Lung (tissue), 13 donors: ENCODE data around the gene SPINK13. TPM values are rescaled to one million over a fixed set of nuclear protein-coding genes. Genes with fewer than 3 reads are reported as not detected.

ENCODE experiments used
- ATAC-seq: fragments of 200-7000 bp; cut with Tn5 transposase; one replicate; pipeline ENCODE4 v1.9.1; 2020; ENCODE audit warnings: moderate number of reproducible peaks; ENCODE audit not compliant: insufficient read depth, low FRiP score
- DNase-seq, 3 donors: peaks; one replicate each; pipeline ENCODE4 v3.0.0-alpha.2; 2013 to 2017
- H3K27ac ChIP-seq, 2 donors: one replicate each; pipeline ENCODE4 v1.5.1; 2013; ENCODE audit warnings: mild to moderate bottlenecking in 2 of 2, moderate library complexity in 2 of 2, control low read depth in 1 of 2, inconsistent platforms in 1 of 2, low read depth in 1 of 2, low read length in 1 of 2
- H3K27me3 ChIP-seq, 3 donors: one replicate each; pipeline ENCODE4 v1.5.1; 2013; ENCODE audit warnings: low read length in 2 of 3; ENCODE audit not compliant: control insufficient read depth in 3 of 3, insufficient read depth in 3 of 3
- H3K36me3 ChIP-seq, 4 donors: one replicate each; pipeline ENCODE4 v1.5.1; 2013; ENCODE audit warnings: low read length in 4 of 4, mild to moderate bottlenecking in 1 of 4, moderate library complexity in 1 of 4; ENCODE audit not compliant: control insufficient read depth in 4 of 4, insufficient read depth in 4 of 4
- H3K4me1 ChIP-seq, 5 donors: one replicate each; pipeline ENCODE4 v1.5.1; 2013; ENCODE audit warnings: low read length in 5 of 5, mild to moderate bottlenecking in 2 of 5, moderate library complexity in 1 of 5; ENCODE audit not compliant: control insufficient read depth in 5 of 5, insufficient read depth in 5 of 5
- H3K4me3 ChIP-seq: one replicate; pipeline ENCODE4 v1.5.1; 2013; ENCODE audit warnings: mild to moderate bottlenecking, control low read depth, moderate library complexity
- H3K9ac ChIP-seq, 2 donors: one replicate each; pipeline ENCODE4 v1.5.1; 2013; ENCODE audit warnings: low read length in 2 of 2, control low read depth in 1 of 2; ENCODE audit not compliant: insufficient read depth in 1 of 2
- H3K9me3 ChIP-seq, 4 donors: one replicate each; pipeline ENCODE4 v1.5.1; 2013; ENCODE audit warnings: low read length in 3 of 4, mild to moderate bottlenecking in 1 of 4, moderate library complexity in 1 of 4; ENCODE audit not compliant: control insufficient read depth in 4 of 4, insufficient read depth in 3 of 4
- CTCF ChIP-seq: IDR thresholded peaks from 2 replicates; pipeline ENCODE4 v1.5.1; 2012; ENCODE audit warnings: mild to moderate bottlenecking; ENCODE audit errors: control extremely low read depth, extremely low read depth
- WGBS, 2 donors: extraction: QIAGEN DNeasy Blood & Tissue Kit; methylation state at CpG; one replicate each; pipeline ENCODE4 v1.1.7; 2013; 5-methylcytosine and 5-hydroxymethylcytosine counted together
- polyA plus RNA-seq, 2 donors: library from polyadenylated mRNA; stranded (reverse); fragments of 200-250 nt; gene quantifications; one replicate each; pipeline ENCODE4 v1.2.1, GENCODE V29; 2013
- small RNA-seq: library from RNA; depleted of rRNA; stranded (forward); fragments of <200 nt; gene quantifications from one replicate; pipeline ENCODE3, GENCODE V24; 2014; ENCODE audit warnings: low replicate concordance
- total RNA-seq, 2 donors: library from RNA; depleted of rRNA in 1 of 2; stranded (reverse); fragments of >200 nt in 1 of 2; gene quantifications; one replicate each; pipeline ENCODE4 v1.2.1, GENCODE V29; 2014 to 2021
- donor health status: control.
- donor health status: control.
- donor health status: Bipolar disorder and iron deficiency.
- donor health status: healthy.
- donor health status: DM: yes; HTN: yes; CAD: no.

Gene SPINK13
- total and polyA plus RNA-seq, 4 donors, result not detected

DNA sequence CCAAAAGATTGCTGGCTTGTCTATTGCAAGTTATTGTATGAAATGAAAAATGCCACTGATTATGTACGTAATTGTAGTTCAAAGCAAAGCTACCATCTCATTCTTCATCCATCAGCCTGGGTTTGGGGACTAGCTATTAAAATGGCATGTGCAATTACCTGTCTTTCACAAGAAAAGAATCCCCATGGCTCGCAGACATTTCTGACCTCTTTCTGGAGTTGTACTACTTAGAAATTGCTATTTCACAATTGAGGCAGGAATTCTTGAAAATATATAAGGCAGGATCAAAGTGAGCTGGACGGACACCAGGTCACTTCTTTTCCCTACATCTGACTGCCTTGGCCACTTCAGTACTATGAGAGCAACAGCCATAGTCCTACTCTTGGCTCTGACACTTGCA lies 66.7 kb downstream of the SPINK13 start, which contains the start of gene SPINK9:
TSS of gene SPINK9 (plus strand) at position 301 of the 400 bp plus-strand sequence. CDS start at position 356, 55 bp downstream.
- H3K4me3 ChIP-seq, result no peak within 1 kb of the TSS
- 92 to 97% methylated on average over 3 of the region's 3 CpGs for WGBS, 2 donors
- H3K27ac ChIP-seq, result no peak within 1 kb of the TSS
- no peaks in the 10 kb centered on the region for H3K4me1 ChIP-seq
- ATAC-seq (no peak), DNase-seq (no peak)
- no peaks in the 10 kb centered on the region for H3K9me3 ChIP-seq
- H3K9ac ChIP-seq, result no peak within 1 kb of the TSS
- no peak for TF ChIP-seq CTCF
- H3K27me3 ChIP-seq, result no peaks in the 10 kb centered on the region
- peaks cover 0 to 2% (median 0%) of the 10 kb centered on the region in 4 donors for H3K36me3 ChIP-seq

Small RNA genes lying within 50 kb of the gene (small RNA-seq; reads per million reads assigned to genes)
- gene HMGN1P16, result not detected

Other genes starting within 250 kb of the SPINK13 start
- 1 to 10 TPM; 4.2 to 7.7 TPM for gene SPINK5, start 204.8 kb upstream of the SPINK13 start, total RNA-seq
- gene SPINK5, start 204.8 kb upstream of the SPINK13 start, polyA plus RNA-seq, result 1 to 10 TPM; 4.4 to 9.6 TPM
- gene SPINK14, start 100.2 kb upstream of the SPINK13 start, total RNA-seq, result not detected
- not detected for gene SPINK14, start 100.2 kb upstream of the SPINK13 start, polyA plus RNA-seq
- gene SPINK6, start 65.8 kb upstream of the SPINK13 start, total RNA-seq, result not detected
- gene SPINK6, start 65.8 kb upstream of the SPINK13 start, polyA plus RNA-seq, result under 1 TPM in 1 of 2 donors, not detected in 1; 0.25 TPM
- gene MARCOL, start 30.3 kb upstream of the SPINK13 start, total RNA-seq, result not detected
- not detected for gene MARCOL, start 30.3 kb upstream of the SPINK13 start, polyA plus RNA-seq
- gene SPINK7, start 43.6 kb downstream of the SPINK13 start, total RNA-seq, result not detected
- not detected for gene SPINK7, start 43.6 kb downstream of the SPINK13 start, polyA plus RNA-seq
- gene SPINK9, start 66.8 kb downstream of the SPINK13 start, total RNA-seq, result not detected
- gene SPINK9, start 66.8 kb downstream of the SPINK13 start, polyA plus RNA-seq, result not detected
- 10 to 100 TPM; 56.9 to 77.2 TPM for gene FBXO38, start 115.2 kb downstream of the SPINK13 start, total RNA-seq
- 10 to 100 TPM; 18.5 to 26.4 TPM for gene FBXO38, start 115.2 kb downstream of the SPINK13 start, polyA plus RNA-seq